AG09319 (cell line): Measurements from ENCODE around the gene WDR45B.
"Not testable (repeated sequence)": the region's sequence is repeated elsewhere in the genome, so short reads cannot be mapped to it uniquely, and the experiment has no call there.

Source experiments
- DNase-seq: peaks from one replicate; pipeline ENCODE4 v3.0.0-alpha.2; 2010; ENCODE audit warnings: low read depth; ENCODE audit errors: extremely low read depth
- TF ChIP-seq, protein P1 (sequence below): IDR thresholded peaks from 2 replicates; pipeline ENCODE4 v1.5.1; 2011; ENCODE audit warnings: low read depth, mild to moderate bottlenecking, inconsistent platforms, low read length, moderate library complexity

WDR45B gene

DNA sequence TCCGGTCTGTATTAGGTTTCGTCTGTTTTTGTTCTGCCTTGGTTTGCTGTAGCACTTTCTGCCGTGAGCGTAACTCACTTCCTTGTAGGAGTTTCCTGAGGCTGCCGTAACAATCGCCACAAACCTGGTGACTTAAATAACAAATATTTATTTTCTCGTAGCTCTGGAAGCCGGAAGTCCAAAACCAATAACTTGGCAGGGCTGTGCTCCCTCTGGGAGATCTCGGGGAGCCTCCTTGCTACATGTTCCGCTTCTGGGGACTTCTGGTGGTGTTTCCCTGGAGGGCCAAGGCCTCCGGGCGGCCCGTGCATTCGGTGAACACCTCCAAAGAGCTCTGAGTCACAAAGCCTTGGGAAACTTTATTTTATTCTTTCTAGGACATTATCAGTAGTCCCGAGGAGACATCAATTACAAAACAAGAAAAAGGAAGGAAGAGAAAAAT is 6.8 kb upstream of the WDR45B start:
- DNase-seq: no peak
- TF ChIP-seq, protein P1, sequence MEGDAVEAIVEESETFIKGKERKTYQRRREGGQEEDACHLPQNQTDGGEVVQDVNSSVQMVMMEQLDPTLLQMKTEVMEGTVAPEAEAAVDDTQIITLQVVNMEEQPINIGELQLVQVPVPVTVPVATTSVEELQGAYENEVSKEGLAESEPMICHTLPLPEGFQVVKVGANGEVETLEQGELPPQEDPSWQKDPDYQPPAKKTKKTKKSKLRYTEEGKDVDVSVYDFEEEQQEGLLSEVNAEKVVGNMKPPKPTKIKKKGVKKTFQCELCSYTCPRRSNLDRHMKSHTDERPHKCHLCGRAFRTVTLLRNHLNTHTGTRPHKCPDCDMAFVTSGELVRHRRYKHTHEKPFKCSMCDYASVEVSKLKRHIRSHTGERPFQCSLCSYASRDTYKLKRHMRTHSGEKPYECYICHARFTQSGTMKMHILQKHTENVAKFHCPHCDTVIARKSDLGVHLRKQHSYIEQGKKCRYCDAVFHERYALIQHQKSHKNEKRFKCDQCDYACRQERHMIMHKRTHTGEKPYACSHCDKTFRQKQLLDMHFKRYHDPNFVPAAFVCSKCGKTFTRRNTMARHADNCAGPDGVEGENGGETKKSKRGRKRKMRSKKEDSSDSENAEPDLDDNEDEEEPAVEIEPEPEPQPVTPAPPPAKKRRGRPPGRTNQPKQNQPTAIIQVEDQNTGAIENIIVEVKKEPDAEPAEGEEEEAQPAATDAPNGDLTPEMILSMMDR: no peak

DNA sequence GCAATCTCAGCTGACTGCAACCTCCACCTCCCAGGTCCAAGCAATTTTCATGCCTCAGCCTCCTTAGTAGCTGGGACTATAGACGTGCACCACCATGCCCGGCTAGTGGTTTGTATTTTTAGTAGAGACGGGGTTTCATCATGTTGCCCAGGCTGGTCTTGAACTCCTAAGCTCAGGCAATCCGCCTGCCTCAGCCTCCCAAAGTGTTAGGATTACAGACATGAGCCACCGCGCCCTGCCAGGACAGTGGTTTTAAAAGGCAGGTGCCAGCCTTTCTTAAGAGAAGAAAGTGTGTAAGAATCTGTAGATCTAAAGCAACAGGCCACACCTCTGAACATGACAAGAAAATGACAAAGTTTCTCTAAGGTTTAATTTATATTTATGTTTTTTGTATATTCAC is 6.4 kb upstream of the WDR45B start:
- not testable (repeated sequence) for DNase-seq

DNA sequence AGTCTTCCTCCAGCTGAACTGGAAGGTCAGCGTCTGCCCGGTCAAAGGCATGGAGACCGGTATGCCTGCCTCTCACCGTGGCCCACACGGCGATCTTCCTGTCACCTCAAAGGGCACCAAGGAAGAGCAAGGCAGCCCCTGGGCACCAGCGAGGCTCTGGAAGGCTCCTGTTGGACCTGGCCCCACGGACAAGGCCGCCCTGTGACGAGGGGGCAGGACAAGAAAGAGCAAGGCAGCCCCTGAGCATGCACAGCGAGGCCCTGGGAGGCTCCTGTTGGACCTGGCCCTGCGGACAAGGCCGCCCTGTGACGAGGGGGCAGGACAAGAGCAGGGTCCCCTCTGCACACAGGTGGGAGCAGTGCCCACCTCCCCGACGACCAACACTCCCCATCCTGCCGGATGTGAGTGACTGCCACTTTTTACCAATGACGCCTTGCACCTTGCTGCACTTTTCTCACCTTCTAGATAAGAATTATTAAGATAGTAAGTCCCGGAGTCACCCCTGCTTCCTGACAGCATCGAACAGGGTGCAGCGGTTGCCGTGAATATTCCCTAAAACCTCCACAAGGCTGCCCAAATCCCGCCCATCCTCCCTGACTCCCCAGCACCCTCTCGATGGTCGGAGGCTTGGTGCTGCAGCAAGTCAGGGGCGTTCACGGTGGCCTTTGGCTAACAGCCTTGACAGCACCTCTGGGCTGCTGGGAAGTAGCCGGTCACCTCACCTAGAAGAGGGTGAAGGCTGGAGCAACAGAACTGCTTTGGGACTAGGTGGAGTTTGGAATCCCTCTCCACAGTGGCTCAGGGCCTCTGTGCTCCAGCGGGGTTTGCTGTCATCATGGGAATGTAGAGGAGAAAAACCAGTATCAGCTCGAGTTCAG is 5.6 kb upstream of the WDR45B start:
- TF ChIP-seq, protein P1: no peak
- DNase-seq: no peak

DNA sequence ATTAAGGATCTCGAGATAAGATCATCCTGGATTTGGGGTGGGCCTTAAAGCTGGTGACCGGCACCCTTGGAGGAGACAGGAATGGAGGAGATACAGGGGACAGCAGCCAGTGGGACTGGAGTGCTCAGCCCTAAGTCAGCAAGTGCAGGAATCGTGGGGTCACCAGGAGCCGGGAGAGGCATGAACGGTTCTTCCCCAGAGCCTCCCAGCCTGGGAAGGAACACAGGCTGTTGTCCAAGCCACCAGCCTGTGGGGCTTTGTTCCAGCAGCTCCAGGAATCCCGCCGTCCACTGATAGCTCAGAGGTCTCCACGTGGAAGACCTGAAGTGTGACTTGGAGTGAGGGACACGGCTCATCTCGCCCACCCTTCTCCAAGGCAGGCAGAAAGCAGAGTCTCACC is 2.5 kb upstream of the WDR45B start:
- no peak for DNase-seq
- TF ChIP-seq, protein P1: no peak

DNA sequence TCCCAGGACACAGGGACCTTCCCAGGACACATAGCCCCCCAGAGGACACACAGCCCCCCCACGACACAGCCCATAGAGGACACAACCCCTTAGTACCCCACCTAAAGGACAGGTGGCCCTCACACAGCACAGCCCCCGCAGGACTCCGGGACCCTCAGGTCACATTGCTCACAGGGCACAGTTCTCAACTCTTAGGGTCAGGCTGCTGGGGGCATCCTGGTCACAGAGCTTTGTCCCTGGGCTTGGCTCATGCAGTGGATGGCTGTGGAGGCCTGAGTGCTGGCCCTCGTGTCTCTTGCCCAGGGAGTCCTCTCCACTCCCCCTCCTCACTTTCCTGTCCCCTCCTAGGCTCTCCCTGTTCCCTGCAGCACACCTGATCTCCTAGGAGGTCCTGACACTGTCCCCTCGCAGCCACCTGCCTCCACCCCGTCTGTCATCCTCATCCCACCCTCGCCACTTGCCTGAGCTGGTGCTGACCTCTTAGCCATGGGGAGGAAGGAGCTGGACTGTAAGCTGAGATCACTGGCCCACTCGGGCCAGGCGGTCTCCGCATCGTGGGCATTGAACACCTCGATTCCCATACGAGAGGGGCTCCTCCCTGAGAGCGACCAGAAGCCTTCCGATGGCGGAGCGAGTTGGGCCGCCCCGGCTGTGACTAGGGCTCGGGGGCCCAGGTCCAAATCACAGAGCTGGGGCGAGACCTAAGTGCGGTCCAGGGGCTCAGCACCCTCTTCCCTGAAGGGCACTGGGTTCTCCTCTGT is 1.4 kb upstream of the WDR45B start:
- no peak for DNase-seq
- TF ChIP-seq, protein P1: no peak

DNA sequence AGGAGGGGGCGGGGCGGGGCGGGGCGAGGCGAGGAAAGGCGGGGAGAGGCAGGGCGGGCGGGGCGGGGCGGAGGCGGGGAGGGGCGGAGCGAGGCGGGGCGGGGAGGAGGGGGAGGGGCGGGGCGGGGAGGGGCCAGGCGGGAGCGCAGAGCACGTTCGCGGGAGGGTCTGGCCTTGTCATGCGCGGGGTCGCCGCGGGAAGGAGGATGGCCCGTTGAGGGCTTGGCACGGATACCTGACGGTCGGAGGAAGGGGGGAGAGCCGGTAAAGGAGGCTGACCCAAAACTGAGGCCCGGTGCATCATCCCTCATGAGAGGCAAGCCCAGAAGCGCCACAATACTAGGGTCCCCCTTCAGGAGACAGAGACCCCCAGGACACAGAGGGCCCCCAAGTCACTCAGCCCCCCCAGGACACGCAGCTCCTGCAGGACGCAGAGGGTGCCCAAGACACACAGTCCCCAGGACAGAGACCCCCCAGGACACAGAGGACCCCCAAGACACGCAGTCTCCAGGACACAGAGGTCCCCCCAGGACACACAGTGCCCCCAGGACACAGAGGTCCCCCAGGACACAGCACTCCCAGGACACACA is 593 bp upstream of the WDR45B start:
- DNase-seq: no peak
- TF ChIP-seq, protein P1: no peak

DNA sequence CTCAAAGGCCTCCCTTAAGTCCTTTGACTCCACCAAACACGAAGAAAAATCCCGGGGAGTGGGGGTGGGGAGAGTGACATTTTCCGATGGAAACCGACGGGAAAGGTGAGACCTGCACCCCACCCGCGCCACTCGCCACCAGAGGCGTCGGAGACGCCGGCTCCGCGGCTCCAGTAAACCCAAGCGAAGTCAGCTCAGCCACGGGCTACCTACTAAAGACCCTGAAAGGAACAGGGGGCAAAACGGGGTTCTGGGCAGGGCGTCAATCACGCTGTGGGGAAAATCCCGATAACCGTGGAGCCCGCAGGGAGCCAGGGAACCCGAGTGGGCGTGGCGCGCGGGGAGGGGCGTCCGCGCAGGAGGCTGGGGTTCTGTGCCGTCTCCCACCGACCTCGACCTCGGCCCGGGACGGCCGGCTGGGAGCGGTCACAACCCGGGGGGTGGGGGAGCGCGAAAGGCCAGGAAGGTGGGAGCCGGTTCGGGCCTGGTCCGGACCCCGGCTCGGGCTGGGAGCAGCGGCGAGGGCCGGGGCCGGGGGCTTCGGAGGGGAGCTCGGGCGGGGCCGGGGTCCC is 565 bp downstream of the WDR45B start:
- TF ChIP-seq, protein P1: peak; percentile 4
- no peak for DNase-seq
